Activated CD4-positive, CD25-positive, alpha-beta regulatory T cell treated with anti-CD3 and anti-CD28 coated beads, Interleukin-2, amount 50 U/mL, for 72 hours (primary cell): Measurements from ENCODE around the gene EHF.
"Not testable (repeated sequence)": the region's sequence is repeated elsewhere in the genome, so short reads cannot be mapped to it uniquely, and the experiment has no call there.

Experiments
- DNase-seq: peaks from one replicate; pipeline ENCODE4 v3.0.0; 2021

EHF gene

DNA sequence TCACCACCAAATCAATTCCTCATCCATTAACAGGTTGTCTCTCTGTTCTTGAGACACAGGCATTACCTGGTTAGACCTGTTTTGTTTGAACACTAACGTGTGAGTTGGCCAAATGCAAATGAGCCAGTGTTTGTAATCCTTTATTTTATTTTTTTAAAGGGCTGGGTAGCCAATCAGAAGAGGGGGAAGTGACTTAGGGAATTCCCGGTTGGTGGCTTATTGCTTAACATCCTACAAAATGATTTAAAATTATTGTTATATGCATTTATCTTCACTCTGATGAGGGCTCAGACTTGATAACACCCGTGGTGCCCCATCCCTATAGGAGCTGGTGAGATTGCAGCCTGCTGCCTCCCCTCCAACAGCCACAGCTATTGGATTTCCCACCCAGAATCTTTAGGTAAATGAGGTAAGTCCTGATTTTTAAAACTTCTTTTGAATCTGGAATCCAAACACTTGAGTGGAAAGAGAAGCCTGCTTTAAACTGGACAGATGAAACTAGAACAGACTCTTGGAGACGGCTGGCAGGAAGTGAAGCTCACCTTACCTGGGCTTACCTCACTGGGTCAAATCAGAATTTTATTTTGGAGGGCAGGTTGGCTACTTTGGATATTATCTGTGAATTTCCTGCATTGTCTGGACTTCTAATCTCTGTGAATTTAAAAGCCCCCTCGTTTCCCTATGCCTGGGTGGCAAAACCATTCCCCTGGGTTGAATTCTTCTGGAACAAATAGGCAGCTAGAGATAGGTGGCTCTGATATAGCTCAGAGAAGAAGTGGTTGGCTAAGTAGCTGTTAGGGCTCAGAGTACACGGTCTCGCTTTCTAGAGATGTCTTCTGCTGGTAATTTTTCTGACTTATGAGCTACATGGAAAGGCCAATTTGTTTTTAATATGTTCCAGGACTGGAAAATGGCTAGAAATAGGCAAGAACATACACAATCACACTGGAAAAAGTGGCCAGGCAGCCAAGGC, at the start of gene EHF:
Gene EHF (plus strand): TSS at position 274 of the 973 bp plus-strand sequence. CDS start 21,538 bp downstream, outside the sequence.
- DNase-seq, result no peak

DNA sequence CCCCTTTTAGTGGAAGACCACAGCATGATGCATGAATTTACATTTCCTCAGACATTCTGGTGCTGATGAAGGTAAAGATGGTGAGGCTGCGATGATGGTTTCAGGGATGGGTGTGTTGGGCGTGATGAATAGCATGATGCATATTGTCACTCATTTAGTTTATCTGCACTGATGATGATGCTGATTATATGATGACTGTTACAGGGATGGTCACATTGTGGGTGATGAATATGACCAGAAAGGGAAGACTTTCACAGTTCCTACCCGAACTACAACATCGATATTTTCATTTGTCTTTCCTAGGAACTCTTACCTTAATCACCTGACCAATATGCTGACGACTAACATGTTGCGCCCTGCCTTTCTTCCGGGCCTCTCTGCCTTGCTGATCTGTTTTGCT, 47.4 kb upstream of the EHF start:
- DNase-seq, result no peak

DNA sequence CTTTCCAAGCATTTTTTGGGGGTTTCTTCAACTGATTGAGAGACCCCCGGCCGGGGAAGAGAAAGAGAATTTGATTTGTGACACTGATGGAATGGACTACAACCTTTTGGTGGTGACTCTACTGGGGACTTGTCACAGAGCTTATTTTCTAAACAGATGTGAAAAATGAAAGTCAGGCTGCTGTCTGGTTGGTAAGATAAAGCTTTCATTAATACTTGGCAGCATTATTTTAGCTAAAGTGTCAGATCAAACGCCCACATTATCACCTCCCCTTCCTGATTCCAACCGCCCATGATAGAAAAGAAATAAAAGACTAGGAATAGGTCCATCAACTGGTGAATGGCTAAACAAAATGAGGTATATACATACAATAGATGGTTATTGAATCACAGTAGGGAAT, 45.6 kb upstream of the EHF start:
- DNase-seq, result no peak

DNA sequence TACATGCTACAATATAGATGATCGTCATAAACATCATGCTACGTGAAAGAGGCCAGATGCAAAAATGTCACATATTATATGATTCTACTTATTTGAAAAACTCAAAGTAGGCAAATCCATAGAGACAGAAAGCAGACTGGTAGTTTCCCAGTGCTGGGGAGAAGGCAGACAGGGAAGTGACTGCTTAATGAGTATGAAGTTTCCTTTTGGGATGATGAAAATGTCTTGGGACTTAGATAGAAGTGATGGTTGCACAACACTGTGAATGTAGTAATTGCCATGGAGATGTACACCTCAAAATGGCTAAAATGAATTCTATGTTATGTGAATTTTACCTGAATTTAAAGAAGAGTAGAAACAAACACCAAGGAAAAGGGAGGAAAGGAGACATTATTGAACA, 45.2 kb upstream of the EHF start:
- no peak for DNase-seq

DNA sequence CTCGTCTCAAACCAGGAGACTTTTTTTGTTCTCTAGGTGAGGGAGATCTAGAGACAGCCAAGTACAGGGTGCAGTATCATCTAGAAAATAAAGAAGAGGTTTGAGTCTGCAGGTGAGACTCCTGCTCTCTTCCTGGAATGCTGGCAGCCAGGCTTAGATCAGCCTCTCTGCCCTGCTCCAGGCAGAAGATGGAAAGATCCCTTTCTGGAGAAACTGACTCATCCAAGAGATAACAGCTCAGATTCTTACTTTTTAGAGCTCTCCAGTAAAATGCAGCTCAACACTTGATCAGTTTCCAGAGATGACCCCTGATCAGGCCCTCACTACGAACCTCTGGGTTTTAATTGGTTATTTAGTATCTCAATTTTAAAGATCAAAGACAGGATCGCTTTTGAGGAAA, 44.6 kb upstream of the EHF start:
- DNase-seq, result no peak

DNA sequence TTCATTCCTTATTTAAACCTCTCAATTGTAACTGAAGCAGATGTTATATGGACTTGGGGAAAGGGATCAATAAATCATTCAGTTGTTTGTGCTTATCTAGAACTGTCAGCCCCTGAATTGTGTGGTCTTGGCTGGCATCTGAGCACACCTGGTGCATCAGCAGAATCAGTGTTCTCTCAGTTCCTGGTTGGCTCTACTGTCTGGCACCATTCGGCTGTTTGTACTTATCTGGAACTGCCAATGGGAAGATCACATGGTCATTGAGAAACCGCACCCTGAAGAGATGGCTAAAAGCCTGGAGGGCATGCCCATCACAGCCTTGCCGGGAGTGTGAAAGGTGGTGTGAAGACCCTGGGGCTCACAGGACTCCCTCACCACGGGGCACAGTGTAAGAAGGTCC, 37.1 kb upstream of the EHF start:
- DNase-seq, result no peak

DNA sequence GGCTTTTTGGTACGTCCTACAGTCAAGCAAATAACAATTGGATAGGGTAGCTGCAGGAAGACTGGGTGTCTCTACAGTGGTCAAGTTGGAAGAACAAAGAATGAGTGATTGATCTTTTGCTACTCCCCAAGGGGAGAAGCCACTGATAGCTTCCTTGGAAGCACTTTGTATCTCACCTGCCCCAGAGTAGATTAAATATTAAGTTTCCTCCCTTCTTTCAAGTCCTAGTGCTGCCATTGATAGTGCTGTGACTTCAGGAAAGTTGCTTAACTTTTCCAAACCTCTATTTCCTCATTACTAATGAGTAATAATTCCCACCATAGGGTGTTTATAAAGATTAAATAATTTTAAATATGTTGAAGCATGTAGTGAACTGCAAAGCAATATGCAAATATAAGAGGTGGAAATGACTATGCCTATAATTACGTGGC, 35.6 kb upstream of the EHF start:
- DNase-seq, result no peak

DNA sequence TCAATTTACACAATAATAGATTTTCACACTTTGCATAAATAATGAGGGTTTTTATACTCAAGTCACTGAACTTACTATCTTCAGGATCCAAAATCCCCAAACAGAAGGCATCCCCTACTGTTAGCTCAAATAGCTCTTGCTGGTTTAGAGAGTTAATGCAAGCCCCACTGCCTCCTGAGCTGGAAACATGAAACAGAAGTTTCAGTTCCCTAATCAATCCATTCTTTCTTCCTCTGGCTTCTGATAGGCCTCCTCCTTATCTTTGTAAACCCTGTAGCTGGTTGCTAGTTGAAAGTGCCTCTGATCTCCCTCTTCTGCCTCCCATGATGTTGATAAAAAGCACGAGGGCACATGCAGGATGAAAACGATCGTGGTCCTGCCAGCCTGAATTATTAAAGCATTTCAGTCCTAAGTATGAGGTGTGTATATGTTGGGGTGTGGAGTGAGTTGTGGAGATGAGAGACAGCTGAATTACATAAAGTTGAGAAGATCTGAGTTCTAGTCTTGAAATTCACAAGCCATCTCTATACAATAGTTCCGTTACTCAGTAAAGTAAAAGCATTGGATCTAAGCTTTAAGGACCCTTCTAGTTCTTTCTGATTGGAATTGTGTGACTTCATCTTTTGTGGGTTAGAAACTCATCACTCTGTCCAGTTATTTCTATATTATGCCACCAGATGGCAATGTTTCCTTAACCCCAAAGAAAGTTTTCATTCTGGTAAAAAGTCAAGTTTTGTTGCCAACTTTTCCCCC, 35.0 kb upstream of the EHF start:
- DNase-seq, result no peak

DNA sequence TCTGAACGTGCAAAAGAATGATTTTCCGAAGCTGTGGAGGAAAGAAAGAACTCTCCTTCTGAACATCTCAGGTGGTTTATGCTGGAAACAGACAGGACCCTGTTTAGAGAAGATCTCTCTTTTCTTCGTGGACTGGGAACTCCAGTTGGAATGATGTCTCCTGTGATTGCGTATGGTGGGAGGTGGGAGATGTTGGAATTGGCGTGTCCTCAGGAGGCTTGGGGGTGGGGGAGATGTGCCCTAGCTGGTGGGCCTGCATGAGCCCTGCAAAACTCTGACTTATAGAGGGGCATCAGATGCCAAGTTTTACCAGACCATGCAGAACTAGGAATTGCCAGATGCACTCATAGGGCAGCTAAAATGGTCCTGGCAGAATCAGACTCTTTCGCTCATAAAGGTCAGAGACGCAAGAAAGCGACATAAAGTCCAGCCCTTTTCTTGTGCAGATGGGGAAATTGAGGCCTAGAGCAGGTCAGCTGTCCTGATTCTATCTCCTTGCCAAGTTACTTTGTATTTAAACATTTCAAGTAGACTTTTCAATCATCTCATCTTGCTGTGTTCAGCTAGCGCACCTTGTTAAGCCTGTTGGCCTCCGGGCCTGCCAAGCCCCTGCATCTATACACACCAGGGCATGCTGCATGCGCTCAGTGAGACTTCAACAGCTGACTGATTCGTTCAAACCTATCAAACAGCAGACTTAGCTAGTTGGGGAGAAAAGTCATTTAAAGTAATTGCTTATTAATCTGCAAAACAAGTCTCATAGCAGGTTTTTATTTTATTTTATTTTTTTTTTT, 34.2 kb upstream of the EHF start:
- DNase-seq, result no peak

DNA sequence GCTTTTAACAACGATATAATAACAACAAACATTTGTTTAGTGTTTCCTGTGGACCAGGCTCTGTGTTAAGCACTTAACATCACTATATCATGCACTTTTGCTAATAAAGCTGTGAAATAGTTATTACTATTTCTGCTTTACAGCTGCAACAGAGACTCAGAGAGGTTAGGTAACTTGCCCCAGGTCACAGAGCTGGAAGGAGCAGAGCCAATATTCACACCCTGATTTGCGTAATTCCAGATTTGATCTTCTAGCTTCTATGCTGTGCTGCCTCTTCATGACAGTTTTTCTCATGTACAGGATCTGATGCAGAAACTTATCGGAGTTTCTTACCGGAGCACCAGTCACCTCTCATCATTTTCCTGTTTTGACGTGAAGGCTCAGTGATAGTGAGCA, 33.6 kb upstream of the EHF start:
- DNase-seq, result no peak

DNA sequence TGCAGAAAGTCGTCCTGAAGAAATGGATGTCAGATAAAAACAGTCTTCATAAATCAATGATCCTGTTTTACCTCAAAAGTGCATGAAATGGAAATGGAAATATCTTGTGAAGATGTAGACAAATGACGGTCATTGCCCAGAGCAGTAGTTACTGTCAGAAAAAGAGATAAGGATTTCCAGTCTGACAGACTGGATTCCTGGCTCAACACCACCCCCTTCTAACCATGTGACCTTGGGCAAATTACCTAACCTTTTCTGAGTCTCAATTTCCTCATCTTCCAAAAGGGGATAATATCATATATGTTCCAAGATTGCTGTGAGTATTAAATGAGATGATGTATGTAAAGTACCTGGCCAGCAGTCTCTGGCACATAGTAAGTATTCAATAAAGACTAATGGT, 32.9 kb upstream of the EHF start:
- no peak for DNase-seq

DNA sequence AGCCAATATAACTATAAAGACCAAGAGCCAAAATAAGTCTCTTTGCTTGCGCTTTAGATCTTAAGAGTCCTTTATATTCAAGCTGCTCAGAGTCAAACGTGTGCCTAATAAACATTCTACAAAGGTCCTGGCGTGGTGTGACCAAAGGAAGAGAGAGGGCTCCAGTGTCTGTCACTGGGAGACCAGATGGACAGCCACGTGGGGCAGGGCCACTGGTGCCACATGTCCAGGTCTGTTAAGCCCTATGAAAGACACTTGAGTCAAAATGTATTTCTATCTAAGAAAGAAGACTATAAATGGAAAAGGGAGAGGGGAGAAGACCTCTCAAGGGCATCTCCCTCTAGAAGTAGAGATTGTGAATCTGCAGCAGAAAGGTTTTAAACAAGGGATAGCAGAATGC, 32.2 kb upstream of the EHF start:
- no peak for DNase-seq

DNA sequence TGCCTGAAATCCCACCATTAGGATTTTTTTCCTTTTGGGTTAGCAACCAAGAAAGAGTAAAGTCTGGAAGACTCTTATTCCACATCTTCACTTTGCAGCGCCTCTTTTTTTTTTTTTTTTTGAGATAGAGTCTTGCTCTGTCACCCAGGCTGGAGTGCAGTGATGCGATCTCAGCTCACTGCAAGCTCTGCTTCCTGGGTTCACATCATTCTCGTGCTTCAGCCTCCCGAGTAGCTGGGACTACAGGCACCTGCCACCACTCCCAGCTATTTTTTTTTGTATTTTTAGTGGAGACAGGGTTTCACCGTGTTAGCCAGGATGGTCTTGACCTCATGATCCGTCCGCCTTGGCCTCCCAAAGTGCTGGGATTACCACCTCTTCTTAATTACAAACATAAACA, 31.7 kb upstream of the EHF start:
- not testable (repeated sequence) for DNase-seq

DNA sequence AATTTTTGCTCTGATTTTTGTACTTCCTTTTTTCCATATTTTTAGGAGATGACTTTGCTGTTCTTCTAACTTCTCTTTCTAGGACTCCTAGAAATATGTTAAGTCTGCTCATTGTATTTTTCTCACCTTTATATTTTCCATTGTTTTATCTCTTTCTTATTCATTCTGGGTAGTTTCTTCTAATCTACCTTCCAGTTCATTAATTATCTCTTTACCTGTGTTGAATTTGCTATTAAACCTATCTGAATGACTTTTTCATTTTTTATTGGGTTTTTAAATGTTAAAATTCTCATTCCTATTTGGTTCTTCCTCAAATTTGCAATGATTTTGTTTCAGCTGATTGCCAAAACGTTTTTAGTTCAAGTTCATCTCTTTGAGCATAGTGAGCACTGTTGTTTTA, 27.8 kb upstream of the EHF start:
- no peak for DNase-seq

DNA sequence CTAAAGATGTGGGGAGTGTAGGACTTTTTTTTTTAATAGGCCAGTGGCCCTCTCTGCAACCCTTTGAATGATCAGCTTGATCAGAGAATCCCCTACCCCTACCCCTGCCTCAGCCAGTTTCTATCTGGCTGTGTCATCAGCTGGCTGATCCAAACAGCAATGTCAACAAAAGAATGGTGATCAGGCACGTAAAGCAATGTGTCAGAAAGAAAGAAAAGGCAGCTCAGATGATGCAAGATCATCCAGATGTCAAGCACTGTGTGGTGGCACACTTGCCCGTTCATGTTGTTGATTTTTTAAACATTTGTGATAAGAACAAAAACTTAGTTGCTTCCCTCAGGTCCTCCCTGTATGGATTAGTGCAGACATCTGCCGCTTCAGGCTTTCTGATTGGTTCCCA, 26.3 kb upstream of the EHF start:
- no peak for DNase-seq

DNA sequence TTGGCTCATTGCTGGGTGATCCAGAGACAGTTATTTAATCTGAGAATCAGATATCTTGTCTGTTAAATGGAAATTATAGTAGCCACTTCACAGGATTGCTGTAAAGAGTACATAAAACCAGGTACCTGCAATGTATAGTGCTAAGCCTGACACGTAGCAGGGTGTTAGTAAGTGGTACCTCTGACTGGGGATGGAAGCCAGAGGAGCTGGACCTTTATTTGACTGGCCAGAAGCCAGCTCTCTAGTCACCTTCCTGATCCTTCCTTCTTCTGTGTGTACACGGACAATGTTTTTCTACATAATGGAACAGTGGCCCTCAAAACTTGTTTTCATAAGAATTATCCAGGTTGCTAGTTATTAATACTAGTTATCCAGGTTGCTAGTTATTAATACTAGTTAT, 25.5 kb upstream of the EHF start:
- DNase-seq, result no peak

DNA sequence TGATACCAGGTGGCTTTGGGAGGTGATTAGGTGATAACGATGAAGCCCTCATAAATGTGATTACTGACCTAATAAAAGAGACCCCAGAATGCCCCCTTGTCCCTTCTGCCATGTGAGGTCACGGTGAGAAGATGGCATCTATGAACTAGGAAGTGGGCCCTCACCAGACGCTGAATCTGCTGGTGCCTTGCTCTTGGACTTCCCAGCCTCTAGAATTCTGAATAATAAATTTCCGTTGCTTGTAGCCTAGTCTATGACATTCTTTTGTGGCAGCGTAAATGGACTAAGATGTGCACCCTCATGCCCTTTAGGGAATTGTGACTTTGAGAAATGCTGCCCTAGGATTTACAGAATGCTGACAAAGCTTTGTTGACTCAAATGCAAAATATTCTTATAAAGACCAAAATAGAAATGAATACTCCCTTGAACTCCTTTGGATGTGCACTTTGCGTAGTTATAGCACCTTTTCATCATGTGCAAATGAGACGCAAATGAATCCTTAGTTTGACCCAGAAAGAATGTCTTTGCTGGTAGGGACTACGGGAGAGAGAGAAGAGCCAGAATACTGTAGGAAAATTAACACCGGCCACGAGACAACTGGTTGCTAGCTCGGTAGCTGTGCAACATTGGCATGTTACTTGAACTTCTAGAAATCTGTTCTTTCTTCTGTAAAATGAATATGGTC, 24.8 kb upstream of the EHF start:
- no peak for DNase-seq

DNA sequence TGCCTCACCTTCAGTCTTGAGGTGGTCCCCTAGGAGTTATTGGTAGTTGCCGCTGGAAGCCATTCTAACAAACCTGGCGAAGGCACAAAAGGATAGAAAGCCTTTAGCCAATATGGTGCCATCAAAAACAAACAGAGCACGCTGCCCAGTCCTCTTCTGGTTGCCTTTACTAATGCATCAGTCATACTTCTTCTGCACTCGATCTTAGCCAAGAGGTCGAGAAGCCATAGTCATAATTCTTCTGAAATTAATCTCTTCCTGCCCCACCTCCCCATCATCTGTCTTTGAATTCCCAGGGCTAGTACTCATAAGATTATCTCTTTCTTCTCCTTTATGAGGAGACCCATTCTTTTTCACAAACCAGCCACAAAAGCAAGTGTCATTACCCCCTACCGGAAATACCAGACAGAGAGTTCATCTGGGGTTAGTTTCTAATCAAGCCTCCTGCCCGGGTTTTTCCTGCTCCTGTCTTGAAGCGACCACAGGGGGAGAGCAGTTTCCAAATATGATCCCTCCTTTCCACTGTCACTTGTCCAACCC, 21.4 kb upstream of the EHF start:
- no peak for DNase-seq

DNA sequence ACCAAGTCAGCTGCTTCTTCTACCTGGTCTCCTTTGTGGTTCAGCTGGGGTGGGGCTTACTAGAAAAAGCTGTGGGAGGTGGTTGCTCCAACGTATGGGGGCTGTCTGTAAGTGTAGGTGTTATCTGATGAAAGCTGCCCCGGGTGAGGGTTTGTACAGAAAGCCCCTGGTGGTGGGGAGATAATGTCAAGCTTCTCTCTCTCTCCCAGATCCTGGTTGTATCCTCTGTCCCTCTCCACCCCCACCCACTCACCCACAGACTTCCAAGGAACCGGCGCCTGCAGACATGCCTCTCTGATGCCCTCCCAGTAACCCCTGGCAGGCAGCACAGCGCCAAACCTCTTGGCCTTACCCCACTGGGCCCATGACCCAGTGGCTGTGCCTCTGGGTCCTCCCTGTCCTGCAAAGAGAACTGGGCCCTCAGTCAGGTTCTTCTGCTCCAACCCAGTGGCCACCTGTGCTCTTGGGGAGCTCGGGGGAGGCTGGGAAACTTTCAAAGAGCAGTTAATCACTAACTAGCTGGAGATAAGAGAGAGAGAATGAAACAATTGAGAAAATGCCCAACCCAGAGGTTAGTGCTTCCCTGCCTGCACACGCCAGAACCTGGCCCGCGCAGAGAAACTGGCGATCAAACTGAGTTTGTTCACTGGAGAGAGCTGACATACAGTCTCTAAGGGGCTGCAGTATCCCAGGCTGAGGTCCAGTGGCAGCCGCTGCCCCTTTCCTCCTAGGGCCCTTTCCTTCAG, 20.4 kb upstream of the EHF start:
- DNase-seq, result no peak

DNA sequence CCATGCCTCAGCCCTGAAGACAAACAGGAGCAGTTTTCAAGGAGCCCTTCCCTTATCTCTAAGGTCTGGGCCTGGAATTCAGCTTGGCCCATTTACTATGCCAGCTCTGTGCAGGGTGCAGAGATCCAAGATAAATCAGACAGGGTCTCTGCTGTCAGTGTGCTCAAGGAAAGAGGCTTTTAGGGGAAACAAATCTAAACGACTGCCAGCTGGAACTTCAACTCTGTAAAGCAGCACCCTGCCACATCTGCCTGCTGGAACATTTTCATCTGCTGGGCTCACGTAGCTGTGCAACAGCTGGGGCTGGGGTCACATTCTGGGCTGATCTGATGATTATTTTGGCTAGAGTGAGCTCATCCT, 19.8 kb upstream of the EHF start:
- no peak for DNase-seq

DNA sequence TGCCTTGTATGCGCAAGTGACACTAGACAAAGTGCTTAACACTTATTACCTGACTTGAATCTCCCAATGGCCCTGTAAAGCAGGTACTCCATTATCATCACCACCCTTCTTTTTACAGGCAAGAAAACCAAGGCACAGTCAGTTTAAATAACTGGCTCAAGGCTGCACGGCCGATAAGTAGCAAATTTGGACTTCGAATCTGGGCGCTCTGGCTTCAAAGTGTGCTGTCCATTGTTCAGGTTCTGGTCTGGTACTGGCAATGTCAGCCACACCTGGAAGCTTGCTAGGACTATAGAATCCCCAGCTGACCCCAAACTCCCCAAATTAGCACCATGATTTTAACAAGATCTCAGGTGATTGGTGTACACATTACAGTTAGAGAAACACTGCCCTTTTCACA, 19.3 kb upstream of the EHF start:
- DNase-seq, result no peak

DNA sequence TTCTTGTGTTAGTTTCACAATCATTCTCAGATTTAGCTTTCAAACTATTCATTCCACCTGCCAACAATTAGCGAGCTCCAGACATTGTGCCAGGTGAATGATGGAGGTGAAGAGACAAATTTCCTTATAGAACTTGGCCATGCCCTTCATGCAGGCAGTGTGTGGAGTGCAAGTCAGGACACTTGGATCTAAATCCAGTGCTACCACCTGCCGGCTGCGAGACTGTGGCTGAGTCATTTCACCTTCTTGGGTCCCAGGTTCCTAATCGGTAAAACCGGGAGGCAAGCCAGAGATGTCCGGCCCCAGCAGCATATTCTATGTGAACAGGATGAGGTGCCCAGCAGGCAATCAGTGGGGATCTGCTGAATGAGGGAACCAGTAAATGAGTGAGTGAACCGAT, 18.6 kb upstream of the EHF start:
- DNase-seq, result no peak
